Measurements from ENCODE around the gene ABCA1.
"Not testable (repeated sequence)": the region's sequence is repeated elsewhere in the genome, so short reads cannot be mapped to it uniquely, and the experiment has no call there.

Gene ABCA1

GRCh38 chr9:104931256-104931655 is 3.3 kb upstream of the ABCA1 start:
- TF ChIP-seq CTCF (IDR thresholded peaks at IDR 0.05; ENCODE audit: insufficient read depth, low read depth, low read length, missing control alignments): no peak
- DNase-seq (ENCODE audit: low read depth): no peak

DNA sequence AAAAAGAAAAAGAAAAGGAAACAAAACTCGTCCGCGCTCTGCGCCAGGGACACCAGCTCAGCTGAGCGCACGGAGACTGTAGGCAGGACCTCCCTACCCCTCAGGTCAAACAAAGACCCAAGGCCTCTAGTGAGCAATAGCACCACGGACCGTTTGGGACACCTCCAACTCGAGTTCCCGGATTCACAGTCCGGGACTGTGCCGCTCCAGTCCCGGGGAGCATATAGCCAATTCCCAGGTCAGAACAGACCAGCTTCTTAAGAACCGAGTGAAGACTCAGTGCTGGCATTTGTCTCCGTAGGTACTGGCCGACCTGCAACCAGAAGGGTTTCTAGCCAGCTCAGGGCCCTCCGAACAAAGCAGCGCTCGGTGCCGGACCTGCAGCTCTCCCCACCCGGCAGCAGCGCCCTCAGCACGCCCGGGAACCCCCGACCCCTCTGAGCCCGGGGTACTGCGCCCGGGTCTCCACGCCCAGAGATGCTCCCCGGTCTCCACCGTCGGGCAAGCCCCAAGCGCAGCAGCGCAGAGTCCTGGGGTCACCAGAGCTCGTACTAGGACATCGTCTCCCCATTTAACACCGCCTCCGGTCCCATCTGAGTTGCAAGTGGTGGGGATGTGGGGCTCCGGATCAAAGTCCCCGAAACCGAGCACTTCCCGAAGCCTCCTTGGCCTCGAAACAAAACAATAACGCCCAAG is 591 bp downstream of the ABCA1 start:
- TF ChIP-seq CTCF (IDR thresholded peaks at IDR 0.05; ENCODE audit: insufficient read depth, low read depth, low read length, missing control alignments): no peak
- H3K4me3 ChIP-seq (ENCODE audit: low read length): peak overlapping the region; percentile 86
- peak; percentile 61 for DNase-seq (ENCODE audit: low read depth)

More at GRCh38 chr9:104931256-104931655, 3.3 kb upstream of the ABCA1 start:
- no peak overlapping the region for H3K4me3 ChIP-seq (ENCODE audit: low read length)

GRCh38 chr9:104923740-104924139 is 4.2 kb downstream of the ABCA1 start:
- no peak for DNase-seq (ENCODE audit: low read depth)
- no peak overlapping the region for H3K4me3 ChIP-seq (ENCODE audit: low read length)
- no peak for TF ChIP-seq CTCF (IDR thresholded peaks at IDR 0.05; ENCODE audit: insufficient read depth, low read depth, low read length, missing control alignments)

DNA sequence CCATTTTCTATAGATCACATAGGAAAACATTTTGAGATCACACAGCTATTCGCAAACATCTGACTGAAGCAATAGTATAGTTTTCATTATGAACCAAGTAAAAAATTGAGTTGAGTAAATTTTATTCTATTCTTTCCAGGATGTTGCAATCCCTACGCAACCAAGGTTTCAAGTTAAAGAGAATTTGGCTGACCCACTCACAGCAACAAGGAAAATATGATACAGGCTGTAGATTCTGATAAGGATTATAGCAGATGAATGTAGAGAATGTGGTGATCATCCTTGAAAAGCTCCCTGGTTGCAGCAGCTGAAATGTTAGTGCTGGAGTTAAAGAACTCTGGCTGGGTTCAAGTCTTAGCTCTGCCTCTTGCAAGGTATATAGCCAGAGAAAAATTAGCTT is 4.7 kb downstream of the ABCA1 start:
- TF ChIP-seq CTCF (IDR thresholded peaks at IDR 0.05; ENCODE audit: insufficient read depth, low read depth, low read length, missing control alignments): no peak
- DNase-seq (ENCODE audit: low read depth): no peak
- no peak overlapping the region for H3K4me3 ChIP-seq (ENCODE audit: low read length)

GRCh38 chr9:104922748-104923147 is 5.2 kb downstream of the ABCA1 start:
- not testable (repeated sequence) for DNase-seq (ENCODE audit: low read depth); H3K4me3 ChIP-seq (ENCODE audit: low read length)

- H3K4me3 ChIP-seq (ENCODE audit: low read length): no peak overlapping the region
- TF ChIP-seq CTCF (IDR thresholded peaks at IDR 0.05; ENCODE audit: insufficient read depth, low read depth, low read length, missing control alignments): no peak
- no peak for DNase-seq (ENCODE audit: low read depth)
Measured at GRCh38 chr9:104921067-104921741, 6.8 kb downstream of the ABCA1 start.

DNA sequence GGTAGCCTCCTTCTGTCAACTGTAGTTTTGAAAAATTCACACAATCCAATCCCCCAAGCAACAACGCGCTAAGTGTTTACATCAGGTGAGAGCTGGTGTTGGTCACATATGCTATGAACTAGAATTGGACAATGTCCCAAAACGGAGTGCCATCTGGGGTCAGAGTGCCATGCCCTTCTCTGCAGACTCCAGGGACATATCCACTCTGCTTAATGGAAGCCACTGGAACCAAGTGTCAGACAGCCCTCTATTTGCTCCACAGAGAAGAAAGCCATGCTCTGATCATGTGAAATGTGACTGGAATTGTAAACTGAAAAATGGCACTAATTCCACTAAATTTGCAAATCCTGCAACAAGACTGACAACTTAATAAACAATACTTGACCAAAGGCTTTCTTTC is 12.2 kb downstream of the ABCA1 start:
- DNase-seq (ENCODE audit: low read depth): no peak
- no peak for TF ChIP-seq CTCF (IDR thresholded peaks at IDR 0.05; ENCODE audit: insufficient read depth, low read depth, low read length, missing control alignments)

More for the DNA sequence above, 12.2 kb downstream of the ABCA1 start:
- H3K4me3 ChIP-seq (ENCODE audit: low read length): no peak overlapping the region

Data from epithelial cell of esophagus (primary cell).